MM.1S (cell line): ENCODE results near the gene VSIR.

ENCODE experiments used
- DNase-seq: peaks from one replicate; pipeline ENCODE4 v3.0.0-alpha.2; 2015
- H2AFZ ChIP-seq: fragments of 300-600 bp; sonication (generic); 2 replicates; pipeline ENCODE4 v1.6.0; 2016; ENCODE audit warnings: antibody characterized with exemption, low read length
- H3F3A ChIP-seq: fragments of 300-600 bp; sonication (generic); 2 replicates; pipeline ENCODE4 v1.6.1; 2016; ENCODE audit warnings: mild to moderate bottlenecking, antibody characterized with exemption, low read length, moderate library complexity, mixed read lengths; ENCODE audit not compliant: insufficient read depth
- H3K27ac ChIP-seq: fragments of 300-600 bp; sonication (generic); 2 replicates; pipeline ENCODE4 v1.5.1; 2016; ENCODE audit warnings: mild to moderate bottlenecking, low read length
- H3K27me3 ChIP-seq: fragments of 300-600 bp; sonication (generic); replicated peaks from 2 replicates; pipeline ENCODE4 v1.6.0; 2016; ENCODE audit warnings: low read length; ENCODE audit not compliant: insufficient read depth
- H3K36me3 ChIP-seq: fragments of 300-600 bp; sonication (generic); replicated peaks from 2 replicates; pipeline ENCODE4 v1.6.1; 2016; ENCODE audit warnings: mild to moderate bottlenecking, low read length, mixed read lengths; ENCODE audit not compliant: insufficient read depth
- H3K4me1 ChIP-seq: fragments of 300-600 bp; sonication (generic); 2 replicates; pipeline ENCODE4 v1.6.1; 2016; ENCODE audit warnings: low read length, mixed read lengths
- H3K4me2 ChIP-seq: fragments of 300-600 bp; sonication (generic); 2 replicates; pipeline ENCODE4 v1.6.0; 2016; ENCODE audit warnings: low read depth, low read length
- H3K4me3 ChIP-seq: fragments of 300-600 bp; sonication (generic); 2 replicates; pipeline ENCODE4 v1.5.1; 2016; ENCODE audit warnings: low read length, mixed read lengths
- H3K79me2 ChIP-seq: fragments of 300-600 bp; sonication (generic); 2 replicates; pipeline ENCODE4 v1.6.1; 2016; ENCODE audit warnings: mixed run types, low read length, mixed read lengths
- H3K9ac ChIP-seq: fragments of 300-600 bp; sonication (generic); 2 replicates; pipeline ENCODE4 v1.6.1; 2016; ENCODE audit warnings: low read length, mixed read lengths
- H3K9me2 ChIP-seq: fragments of 300-600 bp; sonication (generic); replicated peaks from 2 replicates; pipeline ENCODE4 v1.6.1; 2016; ENCODE audit warnings: mild to moderate bottlenecking, low read length, mixed read lengths; ENCODE audit not compliant: insufficient read depth
- H3K9me3 ChIP-seq: fragments of 300-600 bp; sonication (generic); replicated peaks from 2 replicates; pipeline ENCODE4 v1.6.1; 2016; ENCODE audit warnings: mild to moderate bottlenecking, low read length, mixed read lengths; ENCODE audit not compliant: insufficient read depth
- H4K20me1 ChIP-seq: fragments of 300-600 bp; sonication (generic); 2 replicates; pipeline ENCODE4 v1.6.1; 2016; ENCODE audit warnings: mild to moderate bottlenecking, low read length, moderate library complexity, mixed read lengths; ENCODE audit not compliant: insufficient read depth
- EZH2 ChIP-seq: fragments of 300-600 bp; sonication (generic); optimal IDR thresholded peaks from 2 replicates; pipeline ENCODE3; 2017; ENCODE audit warnings: low read depth, mild to moderate bottlenecking, antibody characterized with exemption, low read length, mixed read lengths
- EZH2phosphoT487 ChIP-seq: fragments of 300-600 bp; sonication (generic); IDR thresholded peaks from 2 replicates; pipeline ENCODE4 v1.6.1; 2018; ENCODE audit warnings: antibody characterized with exemption, low read length
- TF ChIP-seq, protein P1 (sequence below): fragments of 300-600 bp; sonication (generic); IDR thresholded peaks from 2 replicates; pipeline ENCODE4 v1.5.1; 2016; ENCODE audit warnings: antibody characterized with exemption, low read length, mixed read lengths

Gene VSIR

DNA sequence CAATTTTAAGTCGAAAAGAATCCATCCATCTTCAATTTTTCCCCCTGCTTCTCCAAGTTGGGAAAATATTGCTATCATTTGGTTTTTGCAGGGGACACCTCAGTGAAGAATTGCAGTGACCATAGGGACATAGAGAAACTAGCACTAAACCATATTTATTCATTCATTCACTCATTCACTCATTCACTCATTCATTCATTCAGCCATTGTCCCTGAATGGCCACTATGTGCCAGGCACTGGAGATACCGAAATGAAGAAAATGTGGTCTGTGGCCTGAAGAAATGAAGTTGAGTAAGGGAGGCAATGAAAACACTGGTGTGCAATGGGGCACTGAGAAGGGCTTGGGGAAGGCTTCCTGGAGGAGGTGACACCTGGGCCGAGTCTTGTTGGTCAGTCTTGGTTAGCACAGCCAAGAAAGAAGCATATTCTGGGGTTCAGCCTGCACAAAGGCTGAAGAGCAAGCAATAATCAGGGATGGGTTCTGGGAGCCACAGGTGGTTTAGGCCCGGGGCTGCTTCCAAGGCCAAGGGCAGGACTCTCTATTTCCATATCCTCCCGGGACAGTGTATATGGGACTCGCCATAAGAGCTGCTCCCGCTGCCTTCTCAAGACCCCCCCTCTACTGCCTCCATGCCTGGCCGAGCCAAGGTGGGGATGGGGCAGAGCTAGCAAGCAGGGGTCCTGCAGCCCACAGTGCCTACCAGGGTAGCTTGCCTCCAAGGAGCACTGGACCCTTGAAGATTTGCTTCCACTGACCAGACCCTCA lies 28.2 kb downstream of the VSIR start:
- Histone ChIP-seq H3K27me3 (no peaks in the 10 kb centered on the region), H2AFZ (no peak overlapping the region), H3K9ac (no peak overlapping the region), H3K4me1 (peaks cover 23% of the 10 kb centered on the region), H3K4me3 (no peak overlapping the region), H4K20me1 (no peaks in the 10 kb centered on the region), H3K9me3 (no peaks in the 10 kb centered on the region), H3F3A (peaks cover 20% of the 10 kb centered on the region; the same call in 1 of the 2 replicates), H3K36me3 (no peaks in the 10 kb centered on the region), H3K79me2 (no peaks in the 10 kb centered on the region), H3K4me2 (no peak overlapping the region), H3K27ac (no peak overlapping the region), H3K9me2 (no peaks in the 10 kb centered on the region)
- no peak for DNase-seq
- no peak for TF ChIP-seq EZH2
- TF ChIP-seq, protein P1, sequence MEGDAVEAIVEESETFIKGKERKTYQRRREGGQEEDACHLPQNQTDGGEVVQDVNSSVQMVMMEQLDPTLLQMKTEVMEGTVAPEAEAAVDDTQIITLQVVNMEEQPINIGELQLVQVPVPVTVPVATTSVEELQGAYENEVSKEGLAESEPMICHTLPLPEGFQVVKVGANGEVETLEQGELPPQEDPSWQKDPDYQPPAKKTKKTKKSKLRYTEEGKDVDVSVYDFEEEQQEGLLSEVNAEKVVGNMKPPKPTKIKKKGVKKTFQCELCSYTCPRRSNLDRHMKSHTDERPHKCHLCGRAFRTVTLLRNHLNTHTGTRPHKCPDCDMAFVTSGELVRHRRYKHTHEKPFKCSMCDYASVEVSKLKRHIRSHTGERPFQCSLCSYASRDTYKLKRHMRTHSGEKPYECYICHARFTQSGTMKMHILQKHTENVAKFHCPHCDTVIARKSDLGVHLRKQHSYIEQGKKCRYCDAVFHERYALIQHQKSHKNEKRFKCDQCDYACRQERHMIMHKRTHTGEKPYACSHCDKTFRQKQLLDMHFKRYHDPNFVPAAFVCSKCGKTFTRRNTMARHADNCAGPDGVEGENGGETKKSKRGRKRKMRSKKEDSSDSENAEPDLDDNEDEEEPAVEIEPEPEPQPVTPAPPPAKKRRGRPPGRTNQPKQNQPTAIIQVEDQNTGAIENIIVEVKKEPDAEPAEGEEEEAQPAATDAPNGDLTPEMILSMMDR, result no peak
- no peak for TF ChIP-seq EZH2phosphoT487

GRCh38 chr10:71743866-71744265 lies 29.5 kb downstream of the VSIR start:
- no peak overlapping the region for H3K9ac ChIP-seq
- H3K4me1 ChIP-seq, result peaks cover 15% of the 10 kb centered on the region
- no peak for DNase-seq
- no peaks in the 10 kb centered on the region for H4K20me1 ChIP-seq
- no peak overlapping the region for H2AFZ ChIP-seq
- no peaks in the 10 kb centered on the region for H3K9me2 ChIP-seq
- no peaks in the 10 kb centered on the region for H3K79me2 ChIP-seq
- no peaks in the 10 kb centered on the region for H3K9me3 ChIP-seq
- H3K27me3 ChIP-seq, result no peaks in the 10 kb centered on the region
- no peak overlapping the region for H3K4me2 ChIP-seq
- H3K27ac ChIP-seq, result no peak overlapping the region
- peaks cover 14% of the 10 kb centered on the region; the same call in 1 of the 2 replicates for H3F3A ChIP-seq
- TF ChIP-seq EZH2phosphoT487, result no peak
- TF ChIP-seq EZH2, result no peak
- TF ChIP-seq, protein P1, result no peak
- H3K36me3 ChIP-seq, result no peaks in the 10 kb centered on the region
- H3K4me3 ChIP-seq, result no peak overlapping the region

DNA sequence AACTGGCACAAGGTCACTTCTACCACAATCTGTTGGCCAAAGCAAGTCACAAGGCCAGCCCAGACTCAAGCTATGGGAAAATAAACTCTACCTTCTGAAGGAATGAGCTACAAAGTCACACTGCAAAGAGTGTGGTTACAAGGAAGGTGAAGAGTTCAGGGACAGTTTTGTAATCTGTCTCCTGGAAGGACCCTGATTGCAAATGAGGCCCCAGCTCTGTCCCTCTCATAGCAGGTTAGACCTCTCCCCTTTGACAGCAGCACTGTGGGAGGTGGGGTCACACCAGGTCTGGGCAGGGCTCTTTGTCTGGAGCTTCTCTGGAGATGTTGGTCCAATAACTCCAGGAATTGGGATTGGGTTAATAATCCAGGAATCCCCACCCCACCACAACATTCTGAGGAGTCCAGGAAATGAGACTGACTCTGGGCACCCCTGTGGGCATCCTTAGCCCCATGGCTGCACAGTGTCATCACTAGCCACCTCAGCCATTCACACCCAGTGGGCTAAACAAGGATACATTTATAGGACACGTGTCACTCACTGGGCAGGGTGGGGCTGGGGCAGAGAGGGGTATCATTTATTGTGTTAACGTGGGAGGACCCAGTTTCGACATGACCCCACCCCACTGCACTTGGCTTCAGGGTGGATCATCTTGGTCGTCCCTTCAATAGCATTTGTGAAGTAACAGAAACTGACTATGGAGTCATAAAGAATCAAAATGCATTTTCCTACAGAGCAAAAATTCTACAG lies 30.1 kb downstream of the VSIR start:
- Histone ChIP-seq H3K4me1 (peaks cover 9% of the 10 kb centered on the region), H3K36me3 (no peaks in the 10 kb centered on the region), H3K4me3 (no peak overlapping the region), H3K9me2 (no peaks in the 10 kb centered on the region), H3K9ac (no peak overlapping the region), H3K9me3 (no peaks in the 10 kb centered on the region), H3F3A (peaks cover 8% of the 10 kb centered on the region; the same call in 1 of the 2 replicates), H3K27me3 (no peaks in the 10 kb centered on the region), H3K4me2 (no peak overlapping the region), H3K79me2 (no peaks in the 10 kb centered on the region), H2AFZ (no peak overlapping the region), H4K20me1 (no peaks in the 10 kb centered on the region), H3K27ac (no peak overlapping the region)
- TF ChIP-seq EZH2, result no peak
- no peak for TF ChIP-seq EZH2phosphoT487
- TF ChIP-seq, protein P1, result no peak
- no peak for DNase-seq
